Activated T-helper 9 cell treated with anti-CD3 and anti-CD28 coated beads, Interleukin-2, amount 50 U/mL, for 16 hours (primary cell): ENCODE measurements around the gene SMAP1.

Experiments used
- DNase-seq: peaks from one replicate; pipeline ENCODE4 v3.0.0-alpha.2; 2020; ENCODE audit warnings: low read depth

The SMAP1 gene

DNA sequence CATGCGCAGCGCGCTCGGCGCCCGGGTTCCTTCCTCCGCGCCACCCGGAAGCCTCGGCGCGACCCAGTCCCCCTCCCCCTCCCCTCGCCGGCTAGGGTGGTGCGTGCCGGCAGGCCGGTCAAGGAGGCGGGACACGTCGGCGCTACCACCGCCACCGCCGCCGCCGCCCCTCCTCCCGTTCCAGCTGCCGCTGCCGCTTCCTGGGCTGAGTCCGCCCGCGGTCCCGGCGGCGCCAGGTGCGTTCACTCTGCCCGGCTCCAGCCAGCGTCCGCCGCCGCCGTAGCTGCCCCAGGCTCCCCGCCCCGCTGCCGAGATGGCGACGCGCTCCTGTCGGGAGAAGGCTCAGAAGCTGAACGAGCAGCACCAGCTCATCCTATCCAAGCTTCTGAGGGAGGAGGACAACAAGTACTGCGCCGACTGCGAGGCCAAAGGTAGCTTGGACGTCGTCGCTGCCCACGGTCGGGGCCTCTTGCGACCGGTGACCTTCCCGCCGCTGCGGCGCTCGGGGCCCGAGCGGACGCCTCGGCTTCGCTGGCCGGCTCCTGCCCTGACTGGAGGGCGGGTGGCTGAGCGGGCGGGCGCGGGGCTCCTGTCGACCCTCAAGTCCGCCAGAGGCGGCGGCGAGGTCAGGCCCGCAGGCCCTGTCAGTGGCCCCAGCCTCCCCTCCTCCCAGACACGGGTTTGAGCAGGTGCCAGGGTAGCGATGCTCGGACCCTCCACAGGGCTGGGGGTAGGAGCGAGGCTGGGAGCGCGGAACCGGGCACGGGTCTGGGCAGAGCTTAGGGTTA is at the start of gene SMAP1:
TSS of gene SMAP1 (plus strand) at position 173 of the 788 bp plus-strand sequence. CDS start at position 314, 141 bp downstream.
- DNase-seq, result peak; percentile 92

DNA sequence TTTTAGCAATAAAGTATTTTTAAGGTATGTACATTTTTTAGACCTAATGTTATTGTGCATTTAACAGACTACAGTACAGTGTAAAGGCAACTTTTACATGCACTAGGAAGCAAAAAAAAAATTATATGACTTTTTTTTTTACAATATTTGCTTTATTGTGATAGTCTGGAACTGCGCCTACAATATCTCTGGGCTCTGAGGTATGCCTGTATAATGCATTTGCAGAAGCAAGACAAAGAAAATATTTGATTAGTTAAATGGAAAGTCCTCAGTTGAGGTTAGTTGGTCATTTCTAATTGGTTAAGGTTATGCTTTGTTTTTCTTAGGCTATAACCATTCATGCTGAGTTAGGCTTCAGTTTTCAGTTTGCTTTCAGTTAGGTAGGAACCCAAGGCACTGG is 46.9 kb upstream of the SMAP1 start:
- no peak for DNase-seq

DNA sequence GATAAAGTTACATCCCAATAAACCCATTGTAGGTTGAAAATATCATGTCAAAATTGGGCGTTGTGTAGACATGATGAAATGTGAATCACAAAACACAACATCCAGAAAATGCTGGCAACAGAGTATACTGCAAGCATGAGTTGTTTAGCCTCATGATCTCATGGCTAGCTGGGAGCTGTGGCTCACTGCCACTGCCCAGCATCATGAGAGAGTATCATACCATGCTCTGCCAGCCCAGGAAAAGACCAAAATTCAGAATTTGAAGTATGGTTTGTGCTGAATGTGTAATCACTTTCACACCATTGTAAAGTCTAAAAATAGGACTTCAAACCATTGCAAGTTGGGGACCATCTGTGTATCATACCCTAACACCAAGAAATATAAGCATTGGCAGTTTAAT is 45.2 kb upstream of the SMAP1 start:
- DNase-seq, result no peak

DNA sequence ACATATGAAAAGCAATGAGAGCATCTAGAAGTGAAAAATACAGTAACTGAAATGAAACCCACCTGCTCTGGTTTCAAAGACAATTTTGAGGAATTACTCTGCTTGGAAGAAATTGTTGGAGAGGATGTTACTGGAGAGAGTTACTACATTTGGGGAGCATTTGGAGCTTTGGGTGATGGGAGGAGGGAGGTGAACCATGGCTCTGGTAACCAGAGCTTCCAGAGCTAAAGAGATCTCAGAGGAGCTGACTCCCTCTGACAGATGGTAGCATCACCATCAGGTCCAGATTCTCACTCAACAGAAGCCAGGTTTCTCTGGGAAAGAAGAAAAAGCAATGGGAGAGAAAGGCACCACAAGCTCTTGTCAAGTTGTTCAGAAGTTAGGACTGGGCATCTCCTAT is 42.2 kb upstream of the SMAP1 start:
- no peak for DNase-seq

DNA sequence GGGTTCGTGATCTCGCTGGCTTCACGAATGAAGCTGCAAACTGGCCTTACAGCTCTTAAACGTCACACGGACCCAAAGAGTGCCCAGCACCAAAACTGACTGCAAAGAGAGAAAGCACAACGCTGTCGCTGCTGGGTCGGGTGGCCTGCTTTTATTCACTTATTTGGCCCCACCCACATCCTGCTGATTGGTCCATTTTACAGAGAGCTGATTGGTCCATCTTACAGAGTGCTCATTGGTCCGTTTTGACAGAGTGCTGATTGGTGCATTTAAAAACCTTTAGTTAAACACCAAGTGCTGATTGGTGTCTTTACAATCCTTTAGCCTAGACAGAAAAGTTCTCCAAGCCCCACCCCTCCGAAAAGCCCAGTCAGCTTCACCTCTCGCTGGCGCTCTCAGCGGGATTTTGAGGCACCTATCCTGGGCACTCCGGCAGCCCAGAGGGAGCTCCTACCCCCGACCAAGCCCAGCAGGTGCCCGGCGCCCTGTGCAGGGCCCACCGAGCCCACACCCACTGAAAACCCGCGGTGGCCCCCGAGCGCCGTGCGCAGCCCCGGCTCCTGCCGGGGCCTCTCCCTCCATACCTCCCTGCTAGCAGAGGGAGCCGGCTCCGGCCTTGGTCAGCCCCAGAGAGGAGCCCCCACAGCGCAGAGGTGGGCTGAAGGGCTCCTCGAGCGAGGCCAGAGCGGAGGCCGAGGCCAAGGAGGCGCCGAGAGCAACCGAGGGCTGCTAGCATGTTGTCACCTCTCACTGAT is 40.0 kb upstream of the SMAP1 start:
- no peak for DNase-seq

DNA sequence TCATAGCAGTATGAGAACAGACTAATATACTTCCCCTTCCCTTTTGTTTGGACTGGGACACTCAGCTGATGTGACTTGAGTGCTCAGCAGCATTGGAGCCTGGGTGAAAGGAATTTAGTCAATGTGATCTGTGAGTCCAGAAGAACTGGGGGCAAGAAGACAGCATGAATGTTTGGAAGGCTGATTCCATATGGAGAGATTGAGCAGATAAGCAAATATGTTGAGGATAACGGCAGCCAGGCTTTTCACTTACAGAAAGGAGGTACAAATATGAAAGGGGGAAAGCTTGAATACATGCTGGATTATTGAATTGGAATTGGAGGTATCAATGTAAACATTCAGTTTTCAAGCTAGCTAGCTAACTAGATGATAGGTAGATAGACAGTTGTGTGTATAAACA is 37.8 kb upstream of the SMAP1 start:
- no peak for DNase-seq

DNA sequence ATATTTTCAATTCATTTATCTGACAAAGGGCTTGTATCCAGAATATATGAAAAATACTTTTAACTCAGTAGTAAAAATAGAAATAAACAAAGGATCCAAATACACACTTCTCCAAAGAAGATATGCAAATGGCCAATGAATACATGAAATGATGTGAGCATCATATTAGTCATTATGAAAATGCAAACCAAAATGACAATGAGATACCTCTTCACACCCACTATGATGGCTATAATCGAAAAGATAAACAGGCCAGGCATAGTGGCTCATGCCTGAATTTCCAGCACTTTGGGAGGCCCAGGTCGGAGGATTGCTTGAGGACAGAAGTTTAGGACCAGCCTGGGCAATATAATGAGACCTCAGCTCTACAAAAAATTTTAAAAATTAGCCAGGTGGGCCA is 33.8 kb upstream of the SMAP1 start:
- DNase-seq, result no peak

DNA sequence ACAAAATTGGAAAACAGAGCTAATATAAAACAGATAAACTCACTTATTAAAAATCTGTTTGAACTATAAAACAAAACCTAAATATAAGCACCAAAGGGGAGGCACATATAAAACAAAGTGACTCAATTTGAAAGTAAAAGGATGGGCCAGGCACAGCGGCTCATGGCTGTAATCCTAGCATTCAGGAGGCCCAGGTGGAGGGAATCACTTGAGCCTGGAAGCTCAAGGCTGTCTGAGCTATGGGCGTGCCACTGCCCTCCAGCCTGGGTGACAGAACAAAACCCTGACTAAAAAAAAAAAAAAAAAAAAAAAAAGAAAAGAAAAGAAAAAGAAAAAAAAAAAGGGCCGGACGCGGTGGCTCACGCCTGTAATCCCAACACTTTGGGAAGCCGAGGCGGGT is 31.1 kb upstream of the SMAP1 start:
- DNase-seq, result no peak

DNA sequence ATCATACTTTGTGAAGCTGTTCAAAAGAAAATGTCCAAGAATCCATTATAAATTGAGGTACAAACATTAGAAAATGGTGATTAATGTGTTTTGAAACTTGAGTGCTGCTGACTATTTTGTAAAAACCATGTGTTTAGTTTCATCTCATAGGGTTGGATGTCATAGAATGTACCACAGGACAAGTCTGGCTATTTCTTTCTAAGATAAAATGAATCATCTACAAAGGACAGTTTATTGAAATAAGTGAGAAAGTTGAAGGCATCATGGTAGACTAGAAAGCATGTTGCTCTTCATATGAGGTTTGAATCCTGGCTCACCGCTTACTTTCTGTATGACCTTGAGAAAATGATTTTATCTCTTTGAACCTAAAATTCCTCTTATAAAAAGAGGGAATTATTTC is 29.2 kb upstream of the SMAP1 start:
- no peak for DNase-seq

DNA sequence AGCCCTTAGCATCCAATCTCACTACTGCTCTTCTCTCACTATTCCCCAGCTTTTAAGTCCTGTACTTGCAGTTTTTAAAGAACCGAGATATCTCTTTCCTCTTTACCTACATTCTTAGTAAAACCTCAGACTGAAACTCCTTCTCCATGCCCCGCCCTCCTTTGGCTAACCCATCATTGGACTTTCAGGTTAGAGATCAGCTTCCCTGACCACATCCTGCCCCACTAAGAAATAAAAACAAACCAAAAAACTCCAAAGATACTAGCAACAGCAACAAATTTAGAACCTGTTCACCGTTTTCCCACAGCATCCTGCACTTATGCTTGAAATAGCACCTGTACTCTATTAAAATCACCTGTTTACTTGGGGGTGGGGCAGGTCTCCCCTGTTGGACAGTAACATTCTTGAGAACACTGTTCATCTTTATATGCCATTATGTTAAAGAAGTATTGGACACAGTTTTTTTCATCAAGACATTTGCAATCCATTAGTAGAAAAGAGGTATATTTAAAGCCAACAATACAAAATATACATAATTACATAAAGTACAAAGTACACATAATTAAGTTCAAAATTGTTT is 16.3 kb upstream of the SMAP1 start:
- DNase-seq, result peak; percentile 16

DNA sequence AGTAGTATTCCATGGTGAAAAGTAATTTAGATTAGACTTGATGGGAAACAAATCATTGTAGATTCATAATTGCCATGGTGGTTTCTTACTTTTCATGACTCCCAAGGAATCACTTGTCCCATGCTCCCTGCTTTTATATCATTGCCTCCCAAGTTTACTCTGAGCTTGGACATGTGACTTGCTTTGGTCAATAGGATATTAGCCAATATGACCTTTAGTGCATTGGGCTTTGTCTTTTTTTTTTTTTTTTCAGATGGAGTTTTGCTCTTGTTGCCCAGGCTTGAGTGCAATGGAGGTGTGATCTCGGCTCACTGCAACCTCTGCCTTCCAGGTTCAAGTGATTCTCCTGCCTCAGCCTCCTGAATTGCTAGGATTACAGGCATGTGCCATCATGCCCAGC is 15.5 kb upstream of the SMAP1 start:
- DNase-seq, result no peak

DNA sequence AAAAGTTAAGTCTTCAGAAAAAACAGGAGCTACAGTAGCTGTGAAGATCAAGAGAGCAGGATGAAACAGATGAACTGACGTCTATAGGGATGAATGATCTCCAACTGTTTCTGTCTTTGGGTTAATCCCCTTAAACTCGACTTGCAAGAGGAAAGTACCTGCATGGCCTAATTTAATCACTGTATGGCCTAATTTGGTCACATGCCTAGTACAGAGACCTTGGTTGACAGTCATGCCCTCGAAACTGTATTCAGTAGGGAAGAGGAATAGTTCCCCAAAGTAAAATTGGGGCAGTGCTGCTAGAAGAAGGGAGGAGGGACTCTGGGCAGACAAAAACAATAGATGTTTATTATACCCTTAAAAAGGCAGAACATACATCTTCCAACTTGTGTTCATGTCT is 10.0 kb upstream of the SMAP1 start:
- DNase-seq, result no peak

DNA sequence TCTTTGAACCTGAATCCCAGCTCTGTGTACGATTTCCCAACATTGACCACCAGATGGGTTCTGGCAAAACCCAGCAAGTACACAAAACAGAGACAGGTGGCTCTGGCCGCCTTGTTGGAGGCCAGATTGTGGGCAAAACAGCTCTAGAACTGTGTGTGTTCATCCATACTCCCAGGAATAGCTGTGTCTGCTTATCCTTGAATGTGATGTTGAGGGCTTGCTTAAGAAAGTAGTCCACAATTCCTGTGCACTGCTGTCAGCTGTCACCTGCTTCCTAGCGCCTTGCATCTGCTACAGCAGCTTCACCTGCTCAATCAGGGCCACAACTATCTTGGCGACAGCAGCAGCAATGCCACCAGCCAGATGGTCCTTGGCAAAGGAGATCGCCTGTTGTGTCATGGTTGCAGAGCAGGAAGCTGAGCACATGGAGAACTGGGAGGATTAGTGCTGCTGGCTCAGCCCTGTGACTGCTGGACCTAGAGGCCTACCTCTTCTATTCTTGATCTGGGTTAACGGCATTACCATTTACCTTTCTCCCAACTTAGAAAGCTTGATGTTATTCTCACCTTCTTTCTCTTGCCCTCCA is 3.7 kb upstream of the SMAP1 start:
- no peak for DNase-seq

DNA sequence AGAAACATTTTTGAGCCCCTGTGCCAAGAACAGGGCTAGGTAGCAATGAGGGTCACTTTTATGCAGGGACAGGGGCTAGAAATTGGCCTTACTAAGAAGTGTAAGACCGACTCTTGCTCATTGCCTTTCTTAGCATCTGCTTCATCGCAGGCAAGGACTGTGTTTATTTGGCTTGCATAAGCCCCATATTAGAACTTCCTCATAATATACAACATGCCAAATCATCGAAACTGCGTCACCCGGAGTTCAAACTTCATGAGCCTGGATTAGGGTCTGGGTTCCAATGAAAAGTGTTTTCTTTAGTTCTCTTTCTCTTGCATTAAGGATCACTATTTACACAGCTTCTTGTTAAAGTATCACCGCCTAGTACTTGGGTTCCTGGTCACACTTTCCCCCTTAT is 977 bp upstream of the SMAP1 start:
- DNase-seq, result no peak

DNA sequence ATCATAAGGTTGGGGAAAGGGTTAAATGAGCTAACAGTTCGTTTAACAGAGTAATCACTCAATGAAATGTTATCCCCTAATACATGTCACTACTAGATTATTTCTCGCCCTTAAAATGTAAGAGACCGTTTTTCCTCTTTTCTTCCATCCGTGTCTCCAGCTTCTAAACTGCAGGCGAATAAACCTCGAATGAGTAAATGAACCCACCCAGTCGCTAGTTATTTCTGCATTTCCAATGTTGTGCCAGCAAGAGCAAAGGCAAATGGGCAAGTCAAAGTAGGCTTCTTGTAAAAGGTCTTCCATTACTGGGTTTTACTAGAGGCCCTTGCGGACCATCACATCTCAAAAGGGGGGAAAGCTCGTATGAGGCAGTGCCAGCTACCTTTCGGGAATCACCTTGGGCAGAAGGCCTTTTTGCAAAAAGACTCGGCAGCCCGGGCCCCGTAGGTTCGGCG is 400 bp upstream of the SMAP1 start:
- no peak for DNase-seq

DNA sequence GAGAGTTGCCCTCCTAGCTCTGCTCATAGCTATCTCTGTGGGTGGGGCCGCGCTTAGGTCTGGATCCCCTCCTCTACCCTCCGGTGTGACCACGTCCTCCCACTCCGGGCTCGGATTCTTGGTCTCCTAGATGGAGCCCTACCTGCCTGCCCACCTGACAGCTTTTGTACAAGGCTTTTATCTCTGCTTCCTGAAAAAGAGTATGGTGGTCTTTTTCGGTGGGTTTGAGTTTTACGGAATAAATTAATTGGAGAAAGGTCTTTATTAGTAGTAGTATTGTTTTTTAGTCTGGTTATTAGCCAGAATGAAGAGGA is 773 bp downstream of the SMAP1 start:
- no peak for DNase-seq

DNA sequence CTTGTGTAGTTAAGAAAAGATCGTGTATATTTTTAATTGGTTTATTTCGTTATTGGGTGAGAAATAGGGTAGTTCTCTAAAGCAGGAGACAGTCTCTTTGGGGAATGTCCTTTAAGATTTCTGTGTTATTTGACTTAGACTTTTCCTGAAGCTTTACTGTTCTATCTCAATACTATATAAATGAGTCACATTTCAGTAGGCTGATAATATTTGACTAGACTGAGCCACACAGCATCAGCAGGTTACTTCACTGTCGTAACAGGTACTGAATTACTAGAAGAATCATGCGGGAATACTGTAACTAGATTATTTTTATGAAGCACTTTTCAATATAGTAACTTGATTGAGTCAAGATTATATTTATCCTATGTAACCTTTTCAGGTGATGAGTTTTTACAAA is 1.4 kb downstream of the SMAP1 start:
- no peak for DNase-seq

DNA sequence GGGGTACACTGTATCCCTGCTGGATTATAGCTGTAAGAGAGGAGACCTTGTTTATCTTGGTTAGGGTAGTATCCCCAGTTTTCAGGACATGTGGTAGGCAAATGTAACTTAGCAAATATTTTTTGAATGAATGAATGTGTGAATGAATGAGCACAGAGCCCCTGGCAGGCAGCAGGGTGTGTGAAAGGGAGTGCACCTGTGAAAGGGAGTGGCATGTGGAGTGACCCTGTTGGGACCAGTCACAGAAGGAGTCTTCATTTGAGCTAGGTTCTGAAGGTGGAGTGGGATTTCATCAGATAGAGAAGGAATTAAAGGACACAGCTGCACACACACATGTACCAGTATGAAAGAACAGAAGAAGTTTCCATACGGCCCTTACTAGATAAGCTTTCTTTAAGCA is 4.9 kb downstream of the SMAP1 start:
- no peak for DNase-seq

DNA sequence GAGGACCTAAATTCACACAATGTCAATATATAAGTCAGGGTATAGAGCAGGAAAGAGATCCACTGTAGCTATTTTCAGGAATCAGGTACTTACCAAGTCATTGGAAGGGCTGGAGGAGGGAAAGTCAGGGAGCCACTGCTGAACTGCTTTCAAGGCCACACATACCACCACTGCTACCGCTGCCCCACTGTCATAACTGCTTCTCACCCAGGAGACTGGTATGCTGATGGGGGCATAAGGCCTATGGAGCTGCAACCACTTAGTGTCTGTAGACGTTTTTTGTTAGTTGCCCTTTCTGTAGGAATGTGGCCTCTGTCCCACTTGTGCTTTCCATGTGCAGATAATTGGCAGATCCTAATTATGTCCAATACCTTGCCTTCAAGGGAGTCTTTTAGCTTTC is 5.4 kb downstream of the SMAP1 start:
- no peak for DNase-seq

DNA sequence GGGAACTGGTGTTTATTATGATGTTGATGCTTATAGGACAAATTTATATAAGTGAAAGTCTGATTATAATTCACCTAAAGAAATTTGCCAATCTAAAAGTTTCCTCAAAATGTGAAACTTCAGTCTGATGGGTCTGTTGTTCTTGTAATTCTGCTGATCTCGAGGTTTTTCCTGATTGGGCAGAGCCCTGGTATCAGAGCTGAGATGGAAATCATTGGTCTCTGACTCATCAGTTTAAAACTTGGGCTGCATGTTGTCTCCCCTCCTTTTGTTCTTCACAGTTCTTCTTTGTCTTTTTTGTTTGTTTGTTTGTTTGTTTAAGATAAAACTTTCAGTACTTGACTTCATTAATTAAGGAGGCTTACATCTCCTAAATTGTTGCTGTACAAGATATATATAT is 5.9 kb downstream of the SMAP1 start:
- no peak for DNase-seq

DNA sequence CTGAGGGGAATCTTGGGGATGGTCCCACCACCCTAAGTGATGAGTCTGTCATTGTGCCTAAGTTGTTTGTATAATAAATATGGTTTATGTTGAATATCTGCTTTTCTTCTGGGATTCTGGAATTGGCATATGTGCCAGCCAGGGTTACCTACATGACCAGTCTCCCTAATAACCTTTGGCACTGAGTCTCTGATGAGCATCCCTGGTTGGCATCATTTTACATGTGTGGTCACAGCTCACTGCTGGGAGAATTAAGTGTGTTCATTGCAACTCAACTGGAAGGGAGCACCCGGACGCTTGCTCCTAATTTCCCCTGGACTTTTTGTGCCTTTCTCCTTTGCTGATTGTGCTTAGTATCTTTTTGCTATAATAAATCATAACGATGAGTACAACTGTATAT is 8.1 kb downstream of the SMAP1 start:
- DNase-seq, result no peak

DNA sequence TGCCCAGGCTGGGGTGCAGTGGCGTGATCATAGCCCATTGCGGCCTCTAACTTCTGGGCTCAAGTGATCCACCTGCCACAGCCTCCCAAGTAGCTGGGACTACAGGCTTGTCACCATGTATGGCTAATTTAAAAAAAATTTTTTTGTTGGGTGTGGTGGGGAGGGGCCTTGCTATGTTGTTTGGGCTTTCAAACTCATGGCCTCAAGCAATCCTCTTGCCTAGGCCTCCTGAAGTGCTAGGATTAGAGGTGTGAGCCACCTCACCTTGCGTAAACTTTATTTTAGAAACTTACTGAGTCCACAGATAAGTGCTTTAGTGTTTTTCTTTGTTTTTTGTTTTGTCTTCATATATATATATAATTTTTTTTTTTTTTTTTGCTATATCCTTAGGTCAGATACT is 9.1 kb downstream of the SMAP1 start:
- DNase-seq, result no peak

DNA sequence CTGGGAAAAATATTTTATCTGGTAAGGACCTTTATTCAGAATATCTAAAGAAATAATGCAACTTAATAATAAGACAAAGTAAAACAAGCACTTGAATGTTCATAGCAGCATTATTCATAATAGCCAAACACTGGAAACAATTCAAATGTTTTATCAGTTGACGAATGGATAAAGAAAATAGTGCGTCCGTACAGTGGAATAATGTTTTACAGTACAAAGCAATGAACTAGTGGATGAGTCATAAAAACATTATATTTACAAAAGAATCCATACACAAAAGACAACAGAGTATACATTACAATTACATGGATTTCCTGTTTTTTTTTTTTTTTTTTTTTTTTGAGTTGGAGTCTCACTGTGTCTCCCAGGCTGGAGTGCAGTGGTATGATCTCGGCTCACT is 12.7 kb downstream of the SMAP1 start:
- no peak for DNase-seq
